GM12865 (cell line): ENCODE data around the gene MIR17HG.

Experiments used
- DNase-seq: peaks from one replicate; pipeline ENCODE4 v3.0.0; 2010; ENCODE audit warnings: low read depth
- H3K4me3 ChIP-seq: 2 replicates; pipeline ENCODE4 v1.5.1; 2011; ENCODE audit warnings: mild to moderate bottlenecking, low read depth, low read length, control low read depth
- TF ChIP-seq, protein P1 (sequence below): IDR thresholded peaks from 2 replicates; pipeline ENCODE4 v1.5.1; 2011; ENCODE audit warnings: low read length, control low read depth, low read depth, inconsistent platforms; ENCODE audit not compliant: insufficient read depth; ENCODE audit errors: missing control alignments

The MIR17HG gene

DNA sequence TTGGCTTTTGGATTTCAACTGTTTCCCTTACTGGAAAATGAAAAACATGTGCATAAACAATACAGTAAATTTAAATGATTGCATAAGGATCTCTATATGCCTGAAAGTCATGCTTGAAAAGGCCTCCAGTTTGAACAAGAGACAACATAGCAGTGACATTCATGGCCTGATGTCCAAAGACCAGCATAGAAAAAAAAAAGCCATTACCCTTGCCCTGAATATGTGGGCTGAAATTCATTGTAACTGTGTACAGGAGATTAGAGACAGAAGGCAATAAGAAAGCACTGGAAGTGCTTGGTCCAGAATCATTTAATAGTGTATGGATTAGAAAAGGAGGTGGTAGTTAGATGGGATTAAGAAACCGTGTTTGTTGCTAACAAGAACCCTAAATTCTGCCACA is 15.4 kb downstream of the MIR17HG start:
- TF ChIP-seq, protein P1, sequence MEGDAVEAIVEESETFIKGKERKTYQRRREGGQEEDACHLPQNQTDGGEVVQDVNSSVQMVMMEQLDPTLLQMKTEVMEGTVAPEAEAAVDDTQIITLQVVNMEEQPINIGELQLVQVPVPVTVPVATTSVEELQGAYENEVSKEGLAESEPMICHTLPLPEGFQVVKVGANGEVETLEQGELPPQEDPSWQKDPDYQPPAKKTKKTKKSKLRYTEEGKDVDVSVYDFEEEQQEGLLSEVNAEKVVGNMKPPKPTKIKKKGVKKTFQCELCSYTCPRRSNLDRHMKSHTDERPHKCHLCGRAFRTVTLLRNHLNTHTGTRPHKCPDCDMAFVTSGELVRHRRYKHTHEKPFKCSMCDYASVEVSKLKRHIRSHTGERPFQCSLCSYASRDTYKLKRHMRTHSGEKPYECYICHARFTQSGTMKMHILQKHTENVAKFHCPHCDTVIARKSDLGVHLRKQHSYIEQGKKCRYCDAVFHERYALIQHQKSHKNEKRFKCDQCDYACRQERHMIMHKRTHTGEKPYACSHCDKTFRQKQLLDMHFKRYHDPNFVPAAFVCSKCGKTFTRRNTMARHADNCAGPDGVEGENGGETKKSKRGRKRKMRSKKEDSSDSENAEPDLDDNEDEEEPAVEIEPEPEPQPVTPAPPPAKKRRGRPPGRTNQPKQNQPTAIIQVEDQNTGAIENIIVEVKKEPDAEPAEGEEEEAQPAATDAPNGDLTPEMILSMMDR = no peak
- DNase-seq = no peak
- H3K4me3 ChIP-seq = no peak overlapping the region

DNA sequence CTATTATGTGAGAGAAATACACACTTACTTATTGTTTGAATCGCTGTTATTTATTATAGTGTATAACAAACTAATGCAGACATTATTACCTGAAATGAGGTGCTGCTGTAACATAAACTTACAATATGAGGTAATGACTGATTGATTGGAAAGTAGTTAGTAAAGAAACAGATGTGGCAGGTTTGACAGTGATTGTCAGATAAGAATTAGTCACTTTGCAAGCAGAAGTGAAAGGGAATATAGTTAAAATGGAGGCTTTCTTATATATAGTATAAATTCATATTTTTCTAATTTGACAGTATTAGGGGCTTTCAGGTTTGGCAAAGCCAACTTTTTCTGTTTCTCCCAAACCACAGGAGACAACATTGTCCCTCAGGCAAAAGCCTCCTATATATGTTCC is 20.6 kb downstream of the MIR17HG start:
- DNase-seq = no peak
- TF ChIP-seq, protein P1 = no peak
- H3K4me3 ChIP-seq = no peak overlapping the region

DNA sequence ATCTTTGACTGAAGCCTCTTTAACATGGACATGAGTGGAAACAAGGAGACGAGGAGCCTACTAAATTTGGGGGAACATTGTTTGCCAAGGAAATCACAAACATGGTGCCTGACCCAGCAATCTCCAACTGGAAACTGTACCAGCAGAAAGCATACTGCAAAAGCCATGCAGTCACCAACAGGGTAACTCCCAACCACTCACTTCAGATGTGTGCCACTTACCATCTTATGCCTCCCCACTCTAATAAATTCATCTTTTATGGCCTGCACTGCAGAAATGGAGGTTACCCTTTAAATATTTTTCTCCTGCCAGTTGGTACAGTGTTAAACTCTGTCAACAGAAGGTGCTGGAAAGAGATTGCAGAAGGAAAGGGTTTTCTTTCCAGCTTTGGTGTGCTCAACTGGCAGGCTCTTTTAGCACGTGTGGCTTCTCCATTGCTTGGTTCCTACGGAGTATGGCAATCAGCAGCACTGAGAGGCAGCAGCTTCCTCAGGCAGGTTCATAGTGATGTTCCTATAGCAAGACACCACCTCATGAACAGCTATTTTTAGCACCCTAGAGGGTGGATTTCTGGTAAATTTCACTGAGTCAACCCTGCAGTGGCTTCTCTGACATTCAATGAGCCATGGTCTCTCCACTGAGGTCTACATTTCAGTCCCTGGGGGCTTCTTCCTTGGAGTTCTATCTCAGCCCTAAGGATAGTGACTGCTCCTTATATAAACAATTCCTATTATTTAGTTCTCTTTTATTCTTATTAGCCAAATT is 21.4 kb downstream of the MIR17HG start:
- TF ChIP-seq, protein P1 = no peak
- no peak overlapping the region for H3K4me3 ChIP-seq
- no peak for DNase-seq

DNA sequence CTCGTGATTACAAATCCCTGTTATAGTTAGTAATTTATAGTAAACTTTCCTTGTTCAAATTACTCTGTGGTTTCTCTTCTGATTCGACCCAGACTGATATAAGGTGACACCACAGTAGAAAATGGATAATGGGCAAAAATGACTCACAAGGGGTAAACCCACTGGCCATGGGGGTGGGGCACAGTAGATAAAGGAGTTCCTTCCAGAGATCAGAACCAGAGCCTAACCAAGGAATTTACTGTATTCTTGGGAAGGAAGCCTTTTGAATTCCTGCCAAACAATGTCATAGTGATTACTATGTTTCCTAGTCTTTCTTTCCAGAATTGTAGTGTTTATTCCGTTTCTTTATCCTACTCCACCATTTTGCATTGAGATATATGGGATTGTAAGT is 21.9 kb downstream of the MIR17HG start:
- H3K4me3 ChIP-seq = no peak overlapping the region
- TF ChIP-seq, protein P1 = no peak
- no peak for DNase-seq

DNA sequence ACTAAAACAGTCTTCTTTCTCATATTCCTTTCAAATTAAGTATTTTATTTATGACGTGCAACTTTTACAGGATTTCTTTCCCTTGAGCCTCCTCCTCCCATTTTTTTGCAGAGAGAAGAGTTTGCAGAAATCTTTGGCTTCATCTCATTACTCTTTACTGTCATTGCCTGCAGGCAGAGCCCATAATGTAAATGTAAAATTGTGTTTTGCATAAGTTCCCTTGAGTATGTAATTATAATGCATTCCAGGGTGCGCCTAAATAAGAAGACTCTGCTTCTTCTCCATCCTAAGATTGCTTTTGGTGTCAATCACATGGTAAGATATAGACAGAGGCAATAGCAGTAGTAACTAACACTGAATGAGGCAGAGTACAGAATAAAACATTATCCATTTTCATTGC is 23.0 kb downstream of the MIR17HG start:
- no peak for DNase-seq
- TF ChIP-seq, protein P1 = no peak
- no peak overlapping the region for H3K4me3 ChIP-seq

DNA sequence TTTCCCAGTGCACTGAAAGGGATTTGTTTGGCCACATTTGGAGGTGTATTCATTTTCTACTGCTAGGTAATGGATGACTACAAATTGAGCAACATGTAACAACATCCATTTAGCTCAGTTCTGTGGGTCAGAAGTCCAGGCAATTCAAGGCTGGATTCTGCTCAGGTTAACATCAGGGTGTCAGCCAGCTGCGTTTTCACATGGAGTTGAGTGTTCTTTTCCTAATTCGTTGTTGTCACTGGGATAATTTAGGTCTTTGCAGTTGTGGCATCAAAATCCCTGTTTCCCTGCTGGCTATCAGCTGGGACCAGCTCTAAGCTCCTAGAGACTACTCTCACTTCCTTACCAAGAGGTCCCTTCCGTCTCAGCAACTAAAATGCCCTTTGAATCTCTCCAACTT is 25.4 kb downstream of the MIR17HG start:
- no peak for DNase-seq
- TF ChIP-seq, protein P1 = no peak
- no peak overlapping the region for H3K4me3 ChIP-seq
